Thyroid gland (tissue), 4 donors: ENCODE measurements around the gene FAM25C. TPM values are rescaled to one million over a fixed set of nuclear protein-coding genes. Genes with fewer than 3 reads are reported as not detected.
"Not testable (repeated sequence)": the region's sequence is repeated elsewhere in the genome, so short reads cannot be mapped to it uniquely, and the experiment has no call there.

Experiments used
- DNase-seq, 2 donors: peaks; one replicate each; pipeline ENCODE4 v3.0.0-alpha.2; 2019
- H3K27ac ChIP-seq, 3 donors: fragments of 200-600 bp; sonication (generic); 1 replicate in 2 of 3; 2 replicates in 1 of 3; pipeline ENCODE4 v1.5.1; 2016 to 2019; ENCODE audit warnings: mild to moderate bottlenecking in 1 of 3, moderate library complexity in 1 of 3
- H3K27me3 ChIP-seq: fragments of 200-600 bp; sonication (generic); one replicate; pipeline ENCODE4 v1.5.1; 2019
- H3K36me3 ChIP-seq, 2 donors: fragments of 200-600 bp; sonication (generic); one replicate each; pipeline ENCODE4 v1.5.1; 2016 to 2019
- H3K4me1 ChIP-seq, 2 donors: fragments of 200-600 bp; sonication (generic); one replicate each; pipeline ENCODE4 v1.5.1; 2017 to 2019
- H3K4me3 ChIP-seq, 3 donors: fragments of 200-600 bp; sonication (generic); replicated peaks in 1 of 3; 1 replicate in 2 of 3; 2 replicates in 1 of 3; pipeline ENCODE4 v1.5.1; 2016; ENCODE audit warnings: mild to moderate bottlenecking in 1 of 3
- H3K9me3 ChIP-seq: fragments of 200-600 bp; sonication (generic); one replicate; pipeline ENCODE4 v1.5.1; 2017
- WGBS, 2 donors: methylation state at CpG; one replicate each; pipeline ENCODE4 v1.1.5; 2017; 5-methylcytosine and 5-hydroxymethylcytosine counted together
- intact Hi-C: fragments of 100-400 bp; cut with DNase I; formaldehyde crosslinking; loops from one replicate; pipeline ENCODE4 v1.15.1; 2023
- total RNA-seq, 4 donors: library from RNA; depleted of rRNA; stranded (reverse); fragments of >200 nt; gene quantifications; one replicate each; pipeline ENCODE4 v1.2.3, GENCODE V29; 2016

The FAM25C gene
- not detected for total RNA-seq

DNA sequence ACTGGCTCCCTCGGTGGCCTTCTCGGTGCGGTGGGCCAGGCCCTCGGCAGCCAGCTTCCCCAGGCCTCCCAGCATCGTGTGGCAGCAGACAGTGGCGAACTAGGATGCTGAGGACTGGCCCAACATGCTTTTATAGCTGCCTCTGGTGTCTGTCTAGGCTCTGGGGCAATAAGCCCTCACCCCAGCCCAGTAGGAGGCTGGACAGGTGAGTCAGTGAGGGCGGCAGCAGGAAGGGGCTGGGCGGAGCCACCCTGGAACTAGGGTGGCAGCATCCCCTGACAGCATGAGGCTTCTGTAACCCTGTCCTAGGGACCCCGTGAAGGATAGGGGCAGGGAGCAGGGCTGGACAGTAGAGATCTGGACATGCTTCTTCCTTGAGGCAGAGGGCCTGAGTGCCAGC is at the start of gene FAM25C:
TSS of gene FAM25C (minus strand) at position 101 of the 400 bp plus-strand sequence. CDS start at position 75, 26 bp downstream.
- H3K27me3 ChIP-seq, DNase-seq, H3K4me3 ChIP-seq, H3K4me1 ChIP-seq, intact Hi-C loops, H3K27ac ChIP-seq, H3K36me3 ChIP-seq, H3K9me3 ChIP-seq: not testable (repeated sequence)
- no CpG with 5 or more reads among the region's 9 CpGs for WGBS, 2 donors

GRCh38 chr10:48044557-48044956 is 45.0 kb upstream of the FAM25C start:
- WGBS, 2 donors = 75 to 84% methylated on average over 2 to 3 of the region's 3 CpGs
- H3K27me3 ChIP-seq, intact Hi-C loops, H3K27ac ChIP-seq, H3K9me3 ChIP-seq, H3K4me1 ChIP-seq, H3K4me3 ChIP-seq, H3K36me3 ChIP-seq, DNase-seq: not testable (repeated sequence)

DNA sequence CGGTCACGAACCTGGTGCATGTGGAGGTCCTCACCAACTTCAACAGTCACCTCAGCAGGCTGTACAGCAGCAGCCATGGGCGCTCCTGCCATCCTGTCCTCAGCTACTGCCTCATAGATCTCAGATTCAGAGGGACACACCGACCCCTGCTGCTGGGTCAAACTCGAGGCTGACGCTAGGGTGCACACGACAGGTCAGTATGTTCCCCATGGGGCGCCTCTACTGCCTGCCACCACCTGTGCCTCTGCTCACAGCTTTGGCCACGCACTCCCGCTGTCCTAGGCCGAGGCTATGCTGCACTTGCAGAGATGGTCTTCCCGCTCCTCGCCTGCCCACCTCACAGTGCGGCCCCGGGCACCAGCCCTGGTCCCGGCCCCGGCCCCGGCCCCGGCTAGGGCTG is 31.8 kb upstream of the FAM25C start:
- H3K4me1 ChIP-seq, H3K27ac ChIP-seq, intact Hi-C loops, H3K9me3 ChIP-seq, H3K27me3 ChIP-seq, DNase-seq, H3K4me3 ChIP-seq, H3K36me3 ChIP-seq: not testable (repeated sequence)
- WGBS, 2 donors = 90 to 94% methylated on average over 2 to 8 of the region's 19 CpGs

GRCh38 chr10:48002306-48002705 is 2.7 kb upstream of the FAM25C start:
- H3K9me3 ChIP-seq, H3K4me3 ChIP-seq, H3K36me3 ChIP-seq, H3K4me1 ChIP-seq, H3K27ac ChIP-seq, intact Hi-C loops, DNase-seq, H3K27me3 ChIP-seq: not testable (repeated sequence)
- 44 to 78% methylated on average over 1 of the region's 6 CpGs for WGBS, 2 donors

- no CpG with 5 or more reads among the region's 3 CpGs for WGBS, 2 donors
Observed at GRCh38 chr10:47994045-47994444, 5.5 kb downstream of the FAM25C start.

GRCh38 chr10:47992560-47992959 is 7.0 kb downstream of the FAM25C start:
- intact Hi-C loops, H3K36me3 ChIP-seq, DNase-seq, H3K27ac ChIP-seq, H3K9me3 ChIP-seq, H3K4me1 ChIP-seq, H3K27me3 ChIP-seq, H3K4me3 ChIP-seq: not testable (repeated sequence)
- WGBS, 2 donors = 92 to 94% methylated on average over 10 to 11 of the region's 11 CpGs

More at GRCh38 chr10:47994045-47994444, 5.5 kb downstream of the FAM25C start:
- H3K27me3 ChIP-seq, H3K9me3 ChIP-seq, H3K36me3 ChIP-seq, intact Hi-C loops, H3K4me3 ChIP-seq, H3K27ac ChIP-seq, H3K4me1 ChIP-seq, DNase-seq: not testable (repeated sequence)

GRCh38 chr10:47991706-47992105 is 7.9 kb downstream of the FAM25C start:
- H3K27me3 ChIP-seq, H3K4me3 ChIP-seq, intact Hi-C loops, H3K27ac ChIP-seq, H3K36me3 ChIP-seq, H3K4me1 ChIP-seq, DNase-seq, H3K9me3 ChIP-seq: not testable (repeated sequence)
- WGBS, 2 donors = 92 to 93% methylated on average over 8 of the region's 12 CpGs

DNA sequence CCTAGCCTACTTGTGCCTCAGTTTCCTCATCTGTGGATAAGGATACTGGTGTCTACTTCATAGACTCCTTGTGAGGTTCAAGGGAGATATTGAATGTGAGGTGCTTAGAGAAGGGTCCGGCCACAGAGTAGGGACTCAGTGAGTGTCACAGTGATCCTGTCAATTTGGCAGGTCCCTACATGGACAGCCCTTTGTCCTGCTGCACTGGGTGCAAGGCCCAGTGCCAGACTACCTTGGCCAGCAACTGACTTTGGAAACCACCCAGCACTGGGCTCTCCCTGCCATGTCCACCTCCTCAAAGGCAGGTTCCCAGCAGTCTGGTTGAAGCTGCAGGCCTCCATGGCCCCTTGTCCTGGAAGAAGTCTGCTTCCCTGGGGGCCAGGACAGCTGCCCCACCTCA is 9.5 kb downstream of the FAM25C start:
- DNase-seq, H3K36me3 ChIP-seq, H3K4me1 ChIP-seq, intact Hi-C loops, H3K27me3 ChIP-seq, H3K4me3 ChIP-seq, H3K27ac ChIP-seq, H3K9me3 ChIP-seq: not testable (repeated sequence)
- WGBS, 2 donors = no CpG with 5 or more reads among the region's 1 CpG

DNA sequence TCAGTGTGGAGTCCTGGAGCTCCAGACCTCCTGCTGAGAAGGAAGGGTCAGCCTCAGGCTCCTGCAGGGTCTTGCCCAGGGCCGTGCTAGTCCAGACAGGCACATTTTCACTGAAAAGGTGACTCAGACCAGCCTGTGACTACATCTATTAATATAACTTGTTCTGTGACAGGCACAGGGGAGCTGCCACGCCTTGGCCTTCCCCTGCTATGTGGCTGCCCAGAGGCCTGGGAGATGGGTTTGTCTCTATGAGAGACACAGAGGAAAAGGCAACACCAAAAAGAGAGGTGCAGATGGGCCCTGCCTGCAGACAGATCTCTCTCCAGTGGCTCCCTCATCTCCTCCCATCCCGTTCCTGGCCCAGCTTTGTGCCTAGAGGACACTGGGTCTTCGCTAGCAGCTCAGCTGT is 10.0 kb downstream of the FAM25C start:
- H3K9me3 ChIP-seq, H3K4me3 ChIP-seq, intact Hi-C loops, DNase-seq, H3K27ac ChIP-seq, H3K36me3 ChIP-seq, H3K4me1 ChIP-seq, H3K27me3 ChIP-seq: not testable (repeated sequence)
- no CpG with 5 or more reads among the region's 4 CpGs for WGBS, 2 donors

DNA sequence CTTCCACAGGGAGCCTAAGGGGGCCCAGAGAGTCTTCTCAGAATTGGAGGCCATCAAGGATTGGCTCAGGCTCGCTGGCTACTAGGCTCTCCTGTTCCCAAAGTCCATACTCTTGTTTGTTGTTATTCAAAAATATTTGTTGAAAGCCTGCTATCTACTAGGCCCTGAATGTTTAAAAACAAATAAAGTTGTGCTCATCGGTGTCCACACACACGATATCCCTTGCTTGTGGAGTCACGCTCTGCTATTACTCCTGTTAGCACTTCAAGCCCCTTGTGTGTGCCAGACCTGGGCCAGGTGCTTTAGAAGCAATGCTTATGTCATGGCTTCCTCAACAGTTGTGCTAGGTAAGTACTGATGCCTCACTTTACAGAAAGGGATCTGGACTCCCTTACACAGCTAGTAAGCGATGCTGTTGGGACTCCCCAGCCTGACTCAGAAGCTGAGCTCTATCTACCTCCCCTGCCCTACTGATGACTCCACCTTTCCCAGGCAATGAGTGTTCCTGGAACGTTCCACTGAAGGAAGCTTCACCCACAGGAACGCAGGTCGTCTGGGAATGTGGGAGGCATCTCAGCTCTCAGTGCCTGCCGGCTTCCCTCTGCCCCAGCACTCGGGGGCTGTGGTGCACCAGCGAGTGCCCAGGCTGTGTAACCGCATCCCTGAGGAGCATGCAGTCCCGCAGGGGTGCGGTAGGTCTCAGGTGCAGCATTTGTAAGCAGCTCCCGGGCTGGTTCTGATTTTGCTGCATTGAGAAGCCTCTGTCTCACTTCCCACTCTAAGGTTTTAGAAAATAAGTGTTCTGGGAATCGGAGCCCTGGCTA is 10.7 kb downstream of the FAM25C start:
- DNase-seq, H3K4me1 ChIP-seq, H3K4me3 ChIP-seq, H3K9me3 ChIP-seq, H3K27me3 ChIP-seq, H3K27ac ChIP-seq, H3K36me3 ChIP-seq, intact Hi-C loops: not testable (repeated sequence)
- WGBS, 2 donors = 93 to 94% methylated on average over 4 to 5 of the region's 16 CpGs

DNA sequence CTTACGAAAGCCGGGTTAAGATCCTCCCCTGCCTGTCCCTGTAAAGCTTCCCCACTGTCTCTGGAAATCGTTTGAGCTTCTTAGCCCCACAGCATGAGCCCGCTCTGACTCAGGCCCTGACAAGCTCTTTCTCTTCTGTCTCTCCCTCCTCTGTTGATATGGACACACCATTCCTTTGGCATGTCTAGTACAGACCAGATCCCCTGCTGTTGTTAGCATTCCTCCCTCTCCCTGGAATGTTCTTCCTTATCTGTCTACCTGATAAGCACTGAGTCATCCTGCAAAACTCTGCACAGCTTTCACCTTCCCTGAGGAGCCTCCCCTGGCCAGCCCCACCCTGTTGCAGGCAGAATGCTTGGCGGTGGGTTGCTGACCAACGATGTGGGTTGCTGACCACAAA is 11.6 kb downstream of the FAM25C start:
- H3K27ac ChIP-seq, H3K4me1 ChIP-seq, intact Hi-C loops, H3K9me3 ChIP-seq, H3K27me3 ChIP-seq, H3K4me3 ChIP-seq, H3K36me3 ChIP-seq, DNase-seq: not testable (repeated sequence)
- no CpG with 5 or more reads among the region's 6 CpGs for WGBS, 2 donors

DNA sequence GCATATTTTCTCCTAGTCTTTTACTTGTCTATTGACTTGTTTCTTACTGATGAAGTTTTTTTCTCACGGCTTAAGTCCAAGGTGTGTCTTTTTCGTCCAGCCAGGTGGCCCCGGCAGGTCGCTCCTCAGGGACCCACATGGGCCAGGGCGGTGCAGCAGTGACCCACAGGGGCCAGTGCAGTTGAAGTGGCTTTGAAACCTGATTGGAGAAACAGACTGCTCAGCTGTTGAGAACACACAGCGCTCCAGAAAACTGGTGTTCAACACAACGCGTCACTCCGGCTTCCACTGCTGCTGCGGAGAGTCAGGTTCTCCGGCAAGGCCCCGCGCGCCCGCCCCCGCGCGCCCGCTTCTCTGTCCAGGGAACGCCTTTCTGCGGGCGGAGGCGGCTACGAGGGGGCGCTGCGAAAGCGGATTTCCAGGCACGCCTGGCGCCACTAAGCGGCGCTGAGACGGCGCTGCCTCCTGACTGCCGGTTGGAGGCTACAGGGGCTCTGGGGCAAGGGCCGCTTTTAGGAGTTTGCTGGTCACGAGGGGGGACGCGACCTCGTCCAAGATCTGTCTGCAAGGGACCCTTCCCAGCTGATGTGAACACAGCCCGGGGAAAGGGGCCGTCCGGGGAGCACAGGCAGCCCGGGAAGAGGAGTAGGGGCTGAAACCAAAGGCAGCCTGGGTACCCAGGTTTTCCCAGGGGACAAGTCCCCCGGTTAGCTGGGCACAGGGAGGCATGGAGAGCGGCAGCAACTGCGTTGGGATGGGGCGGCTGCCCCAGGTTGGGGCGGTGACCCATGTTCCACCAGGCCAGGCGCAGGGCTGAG is 13.0 kb downstream of the FAM25C start:
- H3K4me1 ChIP-seq, H3K9me3 ChIP-seq, intact Hi-C loops, H3K36me3 ChIP-seq, H3K27ac ChIP-seq, H3K27me3 ChIP-seq, H3K4me3 ChIP-seq: not testable (repeated sequence)
- peak; percentile 3 to 8 for DNase-seq
- WGBS, 2 donors = 11% methylated on average over 5 to 9 of the region's 49 CpGs

GRCh38 chr10:47975409-47975808 is 24.2 kb downstream of the FAM25C start:
- H3K36me3 ChIP-seq, H3K4me1 ChIP-seq, intact Hi-C loops, H3K27me3 ChIP-seq, H3K27ac ChIP-seq, H3K9me3 ChIP-seq, DNase-seq, H3K4me3 ChIP-seq: not testable (repeated sequence)
- 71 to 97% methylated on average over 1 to 2 of the region's 3 CpGs for WGBS, 2 donors
